Lung microvascular endothelial cell (primary cell): ENCODE measurements around the gene MRPS9. TPM values are rescaled to one million over a fixed set of nuclear protein-coding genes. Genes with fewer than 3 reads are reported as not detected.

Experiments used
- DNase-seq, 2 donors: peaks; one replicate each; pipeline versions ENCODE4 v3.0.0 to v3.0.0-alpha.2; 2010; ENCODE audit warnings: low read depth in 2 of 2
- total RNA-seq: library from RNA; depleted of rRNA; stranded (reverse); fragments of >200 nt; gene quantifications from 2 replicates; pipeline ENCODE4 v1.2.1, GENCODE V29; 2014

Gene MRPS9
- total RNA-seq, 1 donor from 2014 or later, result 15.5 TPM

GRCh38 chr2:105078906-105079495 is 41.1 kb downstream of the MRPS9 start:
- DNase-seq, result no peak

GRCh38 chr2:105080461-105080860 is 42.6 kb downstream of the MRPS9 start:
- DNase-seq, result peak in 1 of 2 donors; percentile 24

- DNase-seq, result no peak
Measured at GRCh38 chr2:105081006-105081601, 43.2 kb downstream of the MRPS9 start.

GRCh38 chr2:105082107-105082506 is 44.2 kb downstream of the MRPS9 start:
- no peak for DNase-seq

GRCh38 chr2:105085525-105085924 is 47.7 kb downstream of the MRPS9 start:
- no peak for DNase-seq

GRCh38 chr2:105087273-105087672 is 49.4 kb downstream of the MRPS9 start:
- no peak for DNase-seq

GRCh38 chr2:105090091-105090490 is 52.2 kb downstream of the MRPS9 start:
- no peak for DNase-seq

- DNase-seq, result no peak
Measured at GRCh38 chr2:105092797-105093196, 54.9 kb downstream of the MRPS9 start.

GRCh38 chr2:105099153-105099552 is 61.3 kb downstream of the MRPS9 start:
- DNase-seq, result no peak

GRCh38 chr2:105100046-105100840 is 62.4 kb downstream of the MRPS9 start:
- DNase-seq, result no peak

- no peak for DNase-seq
Measured at GRCh38 chr2:105102001-105102400, 64.1 kb downstream of the MRPS9 start.

- no peak for DNase-seq
Measured at GRCh38 chr2:105102963-105103421, 65.1 kb downstream of the MRPS9 start.

- no peak for DNase-seq
Measured at GRCh38 chr2:105103481-105103880, 65.6 kb downstream of the MRPS9 start.

GRCh38 chr2:105104208-105104731 is 66.4 kb downstream of the MRPS9 start:
- peak in 1 of 2 donors; percentile 13 for DNase-seq

- DNase-seq, result no peak
Measured at GRCh38 chr2:105110295-105110829, 72.5 kb downstream of the MRPS9 start.

- DNase-seq, result no peak
Measured at GRCh38 chr2:105111365-105112150, 73.7 kb downstream of the MRPS9 start.

- DNase-seq, result no peak
Measured at GRCh38 chr2:105112345-105112744, 74.5 kb downstream of the MRPS9 start.

GRCh38 chr2:105113616-105114291 is 75.9 kb downstream of the MRPS9 start:
- no peak for DNase-seq

GRCh38 chr2:105114551-105114950 is 76.7 kb downstream of the MRPS9 start:
- DNase-seq, result peak; percentile 75 to 79

GRCh38 chr2:105116348-105116747 is 78.5 kb downstream of the MRPS9 start:
- DNase-seq, result peak in 1 of 2 donors; percentile 17

GRCh38 chr2:105117565-105117964 is 79.7 kb downstream of the MRPS9 start:
- no peak for DNase-seq
